OCI-LY1 (cell line): Measurements from ENCODE around the gene PKD1L1.

Experiments
- H2AFZ ChIP-seq: fragments of 200-600 bp; sonication (generic), shearing (Covaris generic); 2 replicates; pipeline ENCODE4 v1.6.0; 2014; ENCODE audit warnings: antibody characterized with exemption, mild to moderate bottlenecking, low read length
- H3F3A ChIP-seq: fragments of 200-600 bp; sonication (generic), shearing (Covaris generic); 2 replicates; pipeline ENCODE4 v1.6.0; 2014; ENCODE audit warnings: mild to moderate bottlenecking, antibody characterized with exemption, low read length, moderate library complexity; ENCODE audit not compliant: insufficient read depth
- H3K27ac ChIP-seq: fragments of 200-600 bp; sonication (generic); 2 replicates; pipeline ENCODE4 v1.5.1; 2014; ENCODE audit warnings: low read length, mixed run types, mild to moderate bottlenecking, low read depth; ENCODE audit not compliant: poor library complexity, severe bottlenecking
- H3K27me3 ChIP-seq: fragments of 200-600 bp; sonication (generic); 2 replicates; pipeline ENCODE4 v1.6.0; 2014; ENCODE audit warnings: antibody characterized with exemption, mild to moderate bottlenecking, low read length, moderate library complexity; ENCODE audit not compliant: insufficient read depth
- H3K36me3 ChIP-seq: fragments of 200-600 bp; sonication (generic); 2 replicates; pipeline ENCODE4 v1.6.1; 2014; ENCODE audit warnings: mild to moderate bottlenecking, antibody characterized with exemption, low read length, moderate library complexity, mixed read lengths; ENCODE audit not compliant: insufficient read depth
- H3K4me1 ChIP-seq: fragments of 200-600 bp; sonication (generic); 2 replicates; pipeline ENCODE4 v1.5.1; 2014; ENCODE audit warnings: mild to moderate bottlenecking, low read length, moderate library complexity; ENCODE audit not compliant: insufficient read depth, severe bottlenecking
- H3K4me2 ChIP-seq: fragments of 200-600 bp; sonication (generic), shearing (Covaris generic); 2 replicates; pipeline ENCODE4 v1.6.1; 2014; ENCODE audit warnings: low read length
- H3K4me3 ChIP-seq: fragments of 200-600 bp; sonication (generic); 2 replicates; pipeline ENCODE4 v1.5.1; 2014; ENCODE audit warnings: low read length, low read depth, mild to moderate bottlenecking, mixed read lengths; ENCODE audit not compliant: poor library complexity, severe bottlenecking
- H3K79me2 ChIP-seq: fragments of 200-600 bp; shearing (Covaris generic); 2 replicates; pipeline ENCODE4 v1.6.1; 2016; ENCODE audit warnings: mixed run types, low read length, mixed read lengths; ENCODE audit not compliant: insufficient read depth
- H3K9ac ChIP-seq: fragments of 200-600 bp; sonication (generic), shearing (Covaris generic); 2 replicates; pipeline ENCODE4 v1.6.1; 2014; ENCODE audit warnings: mild to moderate bottlenecking, low read length, mixed read lengths
- H3K9me2 ChIP-seq: fragments of 200-600 bp; sonication (generic), shearing (Covaris generic); 2 replicates; pipeline ENCODE4 v1.6.1; 2014; ENCODE audit warnings: low read depth, mild to moderate bottlenecking, low read length, mixed read lengths
- H3K9me3 ChIP-seq: fragments of 200-600 bp; shearing (Covaris generic); 2 replicates; pipeline ENCODE4 v1.6.1; 2014; ENCODE audit warnings: low read length, mixed read lengths
- H4K20me1 ChIP-seq: fragments of 200-600 bp; sonication (generic), shearing (Covaris generic); 2 replicates; pipeline ENCODE4 v1.6.0; 2016; ENCODE audit warnings: mild to moderate bottlenecking, low read length; ENCODE audit not compliant: insufficient read depth
- CTCF ChIP-seq: fragments of 200-600 bp; sonication (generic), shearing (Covaris generic); IDR thresholded peaks from 2 replicates; pipeline ENCODE4 v1.5.1; 2017; ENCODE audit warnings: mild to moderate bottlenecking, antibody characterized with exemption, low read length, moderate library complexity, mixed read lengths
- EZH2 ChIP-seq: fragments of 200-600 bp; sonication (generic), shearing (Covaris generic); IDR thresholded peaks from 2 replicates; pipeline ENCODE4 v1.8.0; 2017; ENCODE audit warnings: borderline replicate concordance, mixed run types, mild to moderate bottlenecking, antibody characterized with exemption, low read length, moderate library complexity, mixed read lengths

The PKD1L1 gene

GRCh38 chr7:47813620-47814260 lies 134.5 kb downstream of the PKD1L1 start:
- Histone ChIP-seq H3K9me3 (no peaks in the 10 kb centered on the region), H3K27me3 (no peaks in the 10 kb centered on the region)

GRCh38 chr7:47812429-47813136 lies 135.7 kb downstream of the PKD1L1 start:
- Histone ChIP-seq H3K27ac (no peak overlapping the region), H3K36me3 (no peaks in the 10 kb centered on the region), H3K9me3 (no peaks in the 10 kb centered on the region), H3K4me3 (no peak overlapping the region), H4K20me1 (no peaks in the 10 kb centered on the region), H2AFZ (no peak overlapping the region), H3F3A (no peaks in the 10 kb centered on the region), H3K27me3 (no peaks in the 10 kb centered on the region), H3K4me1 (peaks cover 18% of the 10 kb centered on the region), H3K9ac (no peak overlapping the region), H3K79me2 (no peaks in the 10 kb centered on the region), H3K4me2 (no peak overlapping the region), H3K9me2 (no peaks in the 10 kb centered on the region)
- TF ChIP-seq CTCF = no peak

More at GRCh38 chr7:47813620-47814260, 134.5 kb downstream of the PKD1L1 start:
- Histone ChIP-seq H3K9ac (no peak overlapping the region), H3K79me2 (no peaks in the 10 kb centered on the region), H3K4me2 (no peak overlapping the region), H3F3A (no peaks in the 10 kb centered on the region), H3K36me3 (no peaks in the 10 kb centered on the region), H3K27ac (no peak overlapping the region), H4K20me1 (no peaks in the 10 kb centered on the region), H3K4me3 (no peak overlapping the region), H3K4me1 (peaks cover 13% of the 10 kb centered on the region), H2AFZ (no peak overlapping the region), H3K9me2 (no peaks in the 10 kb centered on the region)
- TF ChIP-seq CTCF (no peak), EZH2 (no peak)

- H3K4me1 ChIP-seq = peaks cover 25% of the 10 kb centered on the region
Observed at GRCh38 chr7:47811632-47812380, 136.5 kb downstream of the PKD1L1 start.

More at GRCh38 chr7:47811632-47812380, 136.5 kb downstream of the PKD1L1 start:
- Histone ChIP-seq H2AFZ (no peak overlapping the region), H3K36me3 (no peaks in the 10 kb centered on the region), H3K79me2 (no peaks in the 10 kb centered on the region), H3K27me3 (no peaks in the 10 kb centered on the region), H3K9me2 (no peaks in the 10 kb centered on the region), H3K9ac (no peak overlapping the region), H3K4me2 (no peak overlapping the region), H3K4me3 (no peak overlapping the region), H3K27ac (no peak overlapping the region), H3F3A (no peaks in the 10 kb centered on the region), H4K20me1 (no peaks in the 10 kb centered on the region), H3K9me3 (no peaks in the 10 kb centered on the region)
- no peak for TF ChIP-seq EZH2
- TF ChIP-seq CTCF = no peak
